Esophagus squamous epithelium (tissue), 5 donors: ENCODE results near the gene JAZF1. TPM values are rescaled to one million over a fixed set of nuclear protein-coding genes. Genes with fewer than 3 reads are reported as not detected.

Source experiments
- DNase-seq: peaks from one replicate; lab custom pipeline; 2025; lab: John Stamatoyannopoulos, UW
- H3K27ac ChIP-seq, 4 donors: fragments of 200-600 bp; sonication (generic); one replicate each; pipeline ENCODE4 v1.5.1; 2016 to 2019; ENCODE audit warnings: mild to moderate bottlenecking in 1 of 4
- H3K27me3 ChIP-seq, 4 donors: fragments of 200-600 bp; sonication (generic); 1 replicate in 3 of 4; 2 replicates in 1 of 4; pipeline versions ENCODE4 v1.5.1 to v1.6.0; 2017 to 2021; ENCODE audit warnings: antibody characterized with exemption in 1 of 4
- H3K36me3 ChIP-seq, 3 donors: fragments of 200-600 bp; sonication (generic); one replicate each; pipeline ENCODE4 v1.5.1; 2016 to 2019
- H3K4me1 ChIP-seq, 3 donors: fragments of 200-600 bp; sonication (generic); one replicate each; pipeline ENCODE4 v1.5.1; 2017 to 2019
- H3K4me3 ChIP-seq, 4 donors: fragments of 200-600 bp; sonication (generic); 1 replicate in 3 of 4; 2 replicates in 1 of 4; pipeline ENCODE4 v1.5.1; 2016 to 2019; ENCODE audit warnings: mild to moderate bottlenecking in 2 of 4, moderate library complexity in 1 of 4
- H3K9me3 ChIP-seq, 3 donors: fragments of 200-600 bp; sonication (generic); one replicate each; pipeline ENCODE4 v1.5.1; 2016 to 2019
- CTCF ChIP-seq, 6 experiments: fragments of 450-650 bp in 4 of 6; fragments of 200-600 bp in 2 of 6; sonication (generic) in 2 of 6; IDR thresholded peaks; one replicate each; pipeline ENCODE4 v1.5.1; 2016 to 2019; ENCODE audit warnings: antibody characterized with exemption in 6 of 6, mild to moderate bottlenecking in 4 of 6, moderate library complexity in 4 of 6
- POLR2A ChIP-seq, 4 donors: fragments of 450-650 bp; IDR thresholded peaks; one replicate each; pipeline ENCODE4 v1.6.1; 2017; ENCODE audit warnings: antibody characterized with exemption in 4 of 4, mild to moderate bottlenecking in 4 of 4, moderate library complexity in 3 of 4
- WGBS, 2 donors: methylation state at CpG; one replicate each; pipeline ENCODE4 v1.1.5; 2018; 5-methylcytosine and 5-hydroxymethylcytosine counted together
- intact Hi-C: fragments of 100-400 bp; cut with DNase I; formaldehyde crosslinking; loops from one replicate; pipeline ENCODE4 v1.15.0; 2022
- total RNA-seq, 4 donors: library from RNA; depleted of rRNA; stranded (reverse); fragments of >200 nt; gene quantifications; one replicate each; pipeline ENCODE4 v1.1.0, GENCODE V29; 2016
- donor health status: DM: yes; HTN: yes; CAD: no.

The JAZF1 gene
- total RNA-seq, 4 donors from 2014 or later, result 1.3 to 8.6 (median 2.0) TPM

- no peaks in the 10 kb centered on the region for H3K9me3 ChIP-seq
- peaks cover 0 to 21% (median 0%) of the 10 kb centered on the region in 3 donors for H3K4me1 ChIP-seq
- H3K27ac ChIP-seq, result no peak overlapping the region
- no peaks in the 10 kb centered on the region for H3K36me3 ChIP-seq
- 87 to 97% methylated on average over 2 of the region's 2 CpGs for WGBS, 2 donors
- H3K27me3 ChIP-seq, result no peaks in the 10 kb centered on the region
- intact Hi-C loops, result no loop called here
- DNase-seq, result no peak
- no peak for TF ChIP-seq POLR2A (IDR thresholded peaks at IDR 0.05)
- TF ChIP-seq CTCF (IDR thresholded peaks at IDR 0.05), result no peak
- no peak overlapping the region for H3K4me3 ChIP-seq
These were observed 304.8 kb downstream of the JAZF1 start for GRCh38 chr7:27875832-27876231.

GRCh38 chr7:27875061-27875460, 305.5 kb downstream of the JAZF1 start:
- Histone ChIP-seq H3K27ac (no peak overlapping the region), H3K27me3 (no peaks in the 10 kb centered on the region), H3K4me1 (peaks cover 0 to 21% (median 0%) of the 10 kb centered on the region in 3 donors), H3K9me3 (no peaks in the 10 kb centered on the region), H3K36me3 (no peaks in the 10 kb centered on the region), H3K4me3 (no peak overlapping the region)
- DNase-seq, result no peak
- intact Hi-C loops, result no loop called here
- TF ChIP-seq POLR2A (IDR thresholded peaks at IDR 0.05) (no peak), CTCF (IDR thresholded peaks at IDR 0.05) (no peak)
- WGBS, 2 donors, result 93 to 94% methylated on average over 9 of the region's 9 CpGs

GRCh38 chr7:27873981-27874957, 306.3 kb downstream of the JAZF1 start:
- H3K36me3 ChIP-seq, result no peaks in the 10 kb centered on the region

DNA sequence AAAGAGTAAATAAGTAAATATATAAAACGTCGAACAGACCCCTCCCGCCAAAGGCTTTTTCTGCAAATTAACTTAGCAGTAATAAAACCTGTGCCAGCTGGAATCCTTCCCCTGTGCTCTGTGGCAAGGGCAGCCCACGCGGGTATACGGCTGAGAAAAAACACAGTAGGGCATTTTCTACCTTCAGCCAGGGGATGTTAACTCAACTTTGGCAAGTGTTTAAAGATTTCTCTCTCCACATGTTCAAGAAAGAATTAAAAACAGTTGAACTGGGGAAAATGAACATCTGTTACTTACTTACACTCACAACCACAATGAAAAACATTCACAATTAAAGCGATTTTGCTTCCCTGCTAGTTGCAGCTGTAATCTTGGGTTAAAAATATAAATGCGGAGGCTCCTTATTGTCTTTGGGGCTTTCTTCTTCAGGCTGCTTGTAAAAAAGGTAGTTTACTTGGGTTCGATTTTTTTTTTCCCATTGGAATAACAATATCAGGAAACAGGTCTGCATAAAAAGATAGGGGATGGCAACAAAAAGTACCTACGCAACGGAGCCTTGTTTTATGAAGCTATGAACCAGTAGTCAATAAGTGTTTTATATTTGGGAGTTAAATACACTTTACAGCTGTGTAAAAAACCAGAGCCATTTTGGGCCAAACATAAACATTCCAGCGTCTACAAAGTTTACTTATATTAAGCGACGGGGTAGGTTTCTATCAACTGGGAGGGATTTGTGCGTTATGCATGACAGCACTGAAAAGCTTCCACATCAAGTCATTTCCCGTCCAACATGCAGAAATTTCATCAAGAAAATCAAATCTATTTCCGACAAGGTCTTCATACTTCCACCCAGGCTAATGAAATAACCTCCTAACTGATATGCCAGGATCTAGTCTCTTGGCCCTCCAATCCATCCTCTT, 308.0 kb downstream of the JAZF1 start:
- Histone ChIP-seq H3K9me3 (no peaks in the 10 kb centered on the region), H3K27me3 (no peaks in the 10 kb centered on the region), H3K27ac (no peak overlapping the region), H3K4me3 (no peak overlapping the region), H3K4me1 (peaks cover 0 to 21% (median 0%) of the 10 kb centered on the region in 3 donors), H3K36me3 (no peaks in the 10 kb centered on the region)
- WGBS, 2 donors, result 66 to 71% methylated on average over 17 of the region's 17 CpGs
- TF ChIP-seq CTCF (IDR thresholded peaks at IDR 0.05) (no peak), POLR2A (IDR thresholded peaks at IDR 0.05) (no peak)
- no peak for DNase-seq
- intact Hi-C loops, result no loop called here

More at GRCh38 chr7:27873981-27874957, 306.3 kb downstream of the JAZF1 start:
- TF ChIP-seq POLR2A (IDR thresholded peaks at IDR 0.05), result no peak
- Histone ChIP-seq H3K4me3 (no peak overlapping the region), H3K27ac (no peak overlapping the region), H3K9me3 (no peaks in the 10 kb centered on the region), H3K4me1 (peaks cover 0 to 21% (median 0%) of the 10 kb centered on the region in 3 donors), H3K27me3 (no peaks in the 10 kb centered on the region)
- intact Hi-C loops, result no loop called here
- 66 to 69% methylated on average over 12 to 13 of the region's 13 CpGs for WGBS, 2 donors
- no peak for DNase-seq

- Histone ChIP-seq H3K9me3 (no peaks in the 10 kb centered on the region), H3K27me3 (no peaks in the 10 kb centered on the region), H3K27ac (no peak overlapping the region), H3K4me1 (peaks cover 0 to 21% (median 0%) of the 10 kb centered on the region in 3 donors), H3K36me3 (no peaks in the 10 kb centered on the region), H3K4me3 (no peak overlapping the region)
- DNase-seq, result no peak
- 88 to 90% methylated on average over 6 of the region's 6 CpGs for WGBS, 2 donors
- intact Hi-C loops, result no loop called here
- TF ChIP-seq CTCF (IDR thresholded peaks at IDR 0.05) (no peak), POLR2A (IDR thresholded peaks at IDR 0.05) (no peak)
These were observed 308.7 kb downstream of the JAZF1 start for GRCh38 chr7:27871866-27872265.
